ENCODE measurements around the gene AXIN1.

AXIN1 gene

DNA sequence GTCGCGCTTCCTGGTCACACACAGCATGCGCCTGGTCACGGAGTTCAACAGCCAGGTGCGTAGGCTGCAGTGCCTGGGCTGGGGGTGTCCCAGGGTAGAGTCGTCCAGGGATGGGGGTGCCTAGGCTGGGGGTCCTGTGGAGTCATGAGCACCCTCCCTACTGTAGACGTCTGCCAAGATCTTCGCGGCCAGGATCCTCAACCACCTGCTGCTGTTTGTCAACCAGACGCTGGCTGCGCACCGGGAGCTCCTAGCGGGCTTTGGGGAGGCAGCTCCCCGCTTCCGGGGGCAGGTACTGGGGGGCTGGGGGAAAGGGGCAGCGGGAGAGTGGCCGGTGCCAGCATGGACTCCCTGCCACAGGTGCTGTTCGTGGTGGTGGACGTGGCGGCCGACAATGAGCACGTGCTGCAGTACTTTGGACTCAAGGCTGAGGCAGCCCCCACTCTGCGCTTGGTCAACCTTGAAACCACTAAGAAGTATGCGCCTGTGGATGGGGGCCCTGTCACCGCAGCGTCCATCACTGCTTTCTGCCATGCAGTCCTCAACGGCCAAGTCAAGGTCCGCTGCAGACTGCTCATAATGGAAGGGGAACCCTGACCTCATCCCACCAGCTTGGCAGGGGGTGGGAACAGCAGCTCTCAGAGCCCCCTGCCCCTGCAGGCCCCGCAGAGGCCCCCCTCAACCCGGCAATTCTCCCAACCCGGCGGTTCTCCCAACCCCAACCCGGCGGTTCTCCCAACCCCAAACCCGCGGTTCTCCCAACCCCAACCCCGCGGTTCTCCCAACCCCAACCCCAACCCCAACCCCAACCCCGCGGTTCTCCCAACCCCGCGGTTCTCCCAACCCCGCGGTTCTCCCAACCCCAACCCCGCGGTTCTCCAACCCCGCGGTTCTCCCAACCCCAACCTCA, 67.1 kb downstream of the AXIN1 start:
- FAIRE-seq (no peak), DNase-seq (ENCODE audit: insufficient read length, low spot score) (no peak)

GRCh38 chr16:284204-285120, 68.1 kb downstream of the AXIN1 start:
- FAIRE-seq, result no peak

GRCh38 chr16:283033-283805, 69.3 kb downstream of the AXIN1 start, which contains the start of gene PDIA2:
Gene PDIA2 (plus strand): TSS chr16:283164. CDS start chr16:283170, 6 bp downstream.
- no peak for FAIRE-seq
- no peak for DNase-seq (ENCODE audit: insufficient read length, low spot score)

More at GRCh38 chr16:284204-285120, 68.1 kb downstream of the AXIN1 start:
- no peak for DNase-seq (ENCODE audit: insufficient read length, low spot score)

DNA sequence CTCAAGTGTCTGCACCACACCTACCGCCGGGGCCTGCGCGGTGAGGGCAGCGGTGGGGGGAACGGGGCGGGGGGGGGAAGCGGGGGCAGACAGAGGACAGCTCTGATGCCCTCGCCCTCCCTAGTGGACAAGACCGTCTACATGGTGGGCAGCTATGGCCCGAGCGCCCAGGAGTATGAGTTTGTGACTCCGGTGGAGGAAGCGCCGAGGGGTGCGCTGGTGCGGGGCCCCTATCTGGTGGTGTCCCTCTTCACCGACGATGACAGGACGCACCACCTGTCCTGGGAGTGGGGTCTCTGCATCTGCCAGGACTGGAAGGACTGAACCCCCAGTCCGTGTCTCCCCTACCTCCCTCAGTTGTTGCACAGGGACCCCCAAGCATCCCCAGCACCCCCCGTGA, 70.0 kb downstream of the AXIN1 start:
- FAIRE-seq, result no peak
- DNase-seq (ENCODE audit: insufficient read length, low spot score), result no peak

DNA sequence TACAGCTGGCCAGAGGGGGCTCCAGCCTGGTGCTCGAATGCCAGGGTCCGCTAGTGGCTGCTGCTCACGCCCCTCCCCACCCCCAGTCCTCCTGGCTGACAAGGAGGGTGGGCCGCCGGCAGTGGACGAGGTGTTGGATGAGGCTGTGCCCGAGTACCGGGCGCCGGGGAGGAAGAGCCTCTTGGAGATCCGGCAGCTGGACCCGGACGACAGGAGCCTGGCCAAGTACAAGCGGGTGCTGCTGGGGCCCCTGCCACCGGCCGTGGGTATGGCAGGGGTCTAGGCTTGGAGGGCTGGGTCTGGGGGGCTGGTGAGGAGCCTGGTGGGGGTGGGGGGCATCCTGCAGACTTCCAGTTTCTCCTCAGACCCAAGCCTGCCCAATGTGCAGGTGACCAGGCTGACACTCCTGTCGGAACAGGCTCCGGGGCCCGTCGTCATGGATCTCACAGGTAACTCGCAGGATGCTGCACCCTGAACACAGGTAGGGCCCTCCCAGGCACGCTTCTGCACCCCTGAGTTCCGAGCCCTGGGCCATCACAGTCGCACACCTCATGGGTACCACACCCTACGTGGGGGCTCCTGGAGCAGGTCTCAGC, 70.8 kb downstream of the AXIN1 start:
- DNase-seq (ENCODE audit: insufficient read length, low spot score), result no peak
- no peak for FAIRE-seq

GRCh38 chr16:280991-281659, 71.4 kb downstream of the AXIN1 start:
- DNase-seq (ENCODE audit: insufficient read length, low spot score), result no peak
- no peak for FAIRE-seq

DNA sequence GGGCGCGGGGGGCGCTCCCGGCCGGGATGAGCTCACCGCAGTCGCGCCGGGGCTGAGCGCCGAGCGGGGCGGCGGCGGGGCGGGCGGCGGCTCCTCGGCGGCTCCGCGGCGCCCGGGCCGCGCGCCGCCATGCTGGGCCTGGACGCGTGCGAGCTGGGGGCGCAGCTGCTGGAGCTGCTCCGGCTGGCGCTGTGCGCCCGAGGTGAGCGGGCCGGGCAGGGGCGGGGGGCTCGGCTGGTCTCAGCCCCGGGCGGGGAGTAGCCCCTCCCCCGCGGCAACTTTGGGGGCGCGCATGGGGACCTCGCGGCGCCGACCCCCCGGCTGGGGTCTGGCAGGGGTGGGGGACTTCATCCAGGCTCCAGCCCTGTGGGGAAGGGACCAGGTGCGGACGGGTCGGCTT, 72.0 kb downstream of the AXIN1 start, which contains the start of gene ARHGDIG:
ARHGDIG (plus strand) TSS at position 40 of the 400 bp plus-strand sequence; CDS start at position 130, 90 bp downstream.
- FAIRE-seq (no peak), DNase-seq (ENCODE audit: insufficient read length, low spot score) (no peak)

GRCh38 chr16:280005-280460, 72.5 kb downstream of the AXIN1 start:
- FAIRE-seq (no peak), DNase-seq (ENCODE audit: insufficient read length, low spot score) (no peak)

GRCh38 chr16:279531-279930, 73.0 kb downstream of the AXIN1 start:
- FAIRE-seq (no peak), DNase-seq (ENCODE audit: insufficient read length, low spot score) (no peak)

DNA sequence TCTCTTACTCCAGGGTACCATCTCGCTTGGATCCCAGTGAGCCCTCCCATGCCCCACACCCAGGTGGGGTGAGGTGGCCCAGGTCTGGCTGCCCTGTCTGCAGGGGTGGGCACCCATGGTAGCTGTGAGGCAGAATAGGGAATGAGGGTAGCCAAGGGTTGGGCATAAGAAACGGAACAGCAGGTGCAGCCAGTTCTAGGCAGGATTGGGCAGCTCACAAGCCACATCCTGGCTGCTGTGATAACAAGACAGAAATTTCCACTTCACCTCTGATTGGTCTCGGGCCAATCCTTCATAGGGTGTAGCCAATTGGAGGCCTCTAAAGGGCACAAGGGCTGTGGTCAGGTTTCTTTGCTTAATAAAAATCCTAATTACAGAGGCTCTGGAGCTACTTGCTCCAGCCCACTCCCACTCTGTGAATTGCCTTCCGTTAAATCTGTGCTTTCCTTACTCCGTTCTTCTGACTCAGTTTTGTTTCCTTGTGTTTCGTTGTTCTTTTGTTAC, 73.6 kb downstream of the AXIN1 start:
- DNase-seq (ENCODE audit: insufficient read length, low spot score), result no peak
- FAIRE-seq, result no peak

- DNase-seq (ENCODE audit: insufficient read length, low spot score), result no peak
- FAIRE-seq, result no peak
These were observed 76.0 kb downstream of the AXIN1 start for GRCh38 chr16:276426-277077.

- no peak for FAIRE-seq
- no peak for DNase-seq (ENCODE audit: insufficient read length, low spot score)
These were observed 76.7 kb downstream of the AXIN1 start, which contains the start of gene RGS11 for GRCh38 chr16:275786-276232. Gene RGS11 (minus strand): TSS chr16:275944. CDS start chr16:275911, 33 bp downstream.

GRCh38 chr16:275041-275641, 77.4 kb downstream of the AXIN1 start:
- no peak for FAIRE-seq

DNA sequence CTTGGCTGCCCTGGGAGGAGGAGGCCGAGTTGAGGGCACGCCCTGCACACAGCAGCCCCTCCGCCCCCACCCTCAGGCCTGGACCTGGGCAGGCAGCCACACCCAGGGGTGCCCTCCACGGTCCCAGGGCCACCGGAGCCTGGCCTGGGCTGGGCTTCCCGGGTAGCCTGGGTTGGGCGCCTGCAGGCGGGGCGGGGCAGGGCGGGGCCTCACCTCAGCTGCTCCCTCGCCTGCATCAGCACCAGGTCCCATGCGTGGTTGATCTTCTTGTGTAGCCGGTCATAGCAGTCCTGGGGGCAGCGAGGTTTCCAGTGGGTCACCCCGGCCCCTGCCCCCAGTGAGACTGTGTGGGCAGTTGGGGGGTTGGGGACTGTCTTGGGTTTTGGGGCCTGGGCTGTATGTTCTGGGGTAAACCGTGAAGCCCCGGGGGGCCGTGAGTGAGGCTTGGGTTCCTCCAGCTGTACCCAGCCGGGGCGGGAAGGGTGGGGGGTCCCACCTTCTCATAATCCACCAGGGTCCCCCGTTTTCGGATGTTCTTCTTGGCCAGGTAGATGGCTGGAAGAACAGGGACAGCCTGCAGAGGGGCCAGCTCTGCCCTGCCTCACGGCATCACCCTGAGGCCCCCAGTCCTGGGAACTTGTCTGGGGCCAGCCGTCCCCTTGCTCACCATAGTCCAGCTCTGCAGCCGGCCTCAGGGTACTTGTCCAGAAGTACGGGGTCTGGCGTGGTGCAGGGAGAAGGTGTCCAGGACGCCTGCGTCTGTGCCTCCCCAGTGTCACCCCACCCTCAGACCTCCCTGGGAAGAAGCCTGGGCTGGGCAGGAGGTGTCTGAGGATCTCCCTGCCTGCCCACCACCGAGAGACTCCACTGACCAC, 78.7 kb downstream of the AXIN1 start:
- DNase-seq (ENCODE audit: insufficient read length, low spot score) (no peak), FAIRE-seq (no peak)

More at GRCh38 chr16:275041-275641, 77.4 kb downstream of the AXIN1 start:
- DNase-seq (ENCODE audit: insufficient read length, low spot score), result no peak

DNA sequence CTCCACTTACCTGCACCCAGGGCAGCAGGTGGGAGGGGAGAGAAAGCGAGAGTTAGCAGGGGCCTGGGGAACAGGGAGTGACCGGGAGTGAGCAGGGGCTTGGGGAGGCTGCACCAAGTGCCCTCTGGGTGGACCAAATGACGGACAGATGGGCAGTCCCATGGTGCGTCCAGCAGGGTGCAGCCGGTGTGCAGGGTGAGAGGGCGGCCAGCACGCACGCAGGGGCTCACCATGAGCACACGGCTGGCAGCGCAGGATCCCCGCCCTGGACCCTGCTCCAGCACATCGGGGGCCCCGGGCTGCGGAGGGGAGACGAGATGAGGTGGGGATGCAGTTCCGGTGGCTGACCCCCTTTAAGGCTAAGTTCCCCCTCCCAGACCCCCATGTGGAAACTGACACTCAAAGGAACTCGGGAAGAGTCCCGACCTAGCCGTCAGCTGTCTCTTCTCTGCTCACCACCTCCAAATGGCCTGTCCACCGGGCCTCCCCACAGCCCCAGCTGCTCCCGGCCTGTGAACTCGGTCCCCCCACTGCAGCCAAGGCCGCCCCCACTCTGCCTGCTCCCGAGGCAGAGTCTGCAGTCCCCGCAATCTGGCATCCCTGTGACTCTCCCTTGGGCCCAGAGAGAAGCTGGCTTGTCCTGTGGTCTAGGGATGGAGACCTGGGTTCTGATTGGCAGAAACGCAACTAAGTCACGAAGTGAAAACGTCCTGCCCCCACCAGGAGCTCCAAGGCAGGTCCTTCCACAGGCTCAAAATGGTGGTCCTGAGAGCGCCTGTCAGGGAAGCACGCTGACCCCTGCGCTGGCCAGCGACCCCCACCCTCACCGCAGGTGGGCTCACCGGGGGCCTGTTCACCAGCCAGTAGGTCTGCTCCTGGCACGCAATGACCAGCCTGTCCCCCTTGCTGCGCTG, 79.6 kb downstream of the AXIN1 start:
- FAIRE-seq (no peak), DNase-seq (ENCODE audit: insufficient read length, low spot score) (no peak)
